DND-41 (cell line): ENCODE measurements around the gene CCL13.

Experiments
- EZH2 ChIP-seq: IDR thresholded peaks from 3 replicates; pipeline ENCODE4 v1.6.1; 2012; ENCODE audit warnings: borderline replicate concordance, low read depth, mild to moderate bottlenecking, moderate library complexity, low read length, inconsistent platforms; ENCODE audit not compliant: severe bottlenecking
- TF ChIP-seq, protein P1 (sequence below): IDR thresholded peaks from 2 replicates; pipeline ENCODE4 v1.5.1; 2012; ENCODE audit warnings: borderline replicate concordance, low read length, moderate library complexity, mild to moderate bottlenecking; ENCODE audit not compliant: poor library complexity, severe bottlenecking; ENCODE audit errors: extremely low read depth

DNA sequence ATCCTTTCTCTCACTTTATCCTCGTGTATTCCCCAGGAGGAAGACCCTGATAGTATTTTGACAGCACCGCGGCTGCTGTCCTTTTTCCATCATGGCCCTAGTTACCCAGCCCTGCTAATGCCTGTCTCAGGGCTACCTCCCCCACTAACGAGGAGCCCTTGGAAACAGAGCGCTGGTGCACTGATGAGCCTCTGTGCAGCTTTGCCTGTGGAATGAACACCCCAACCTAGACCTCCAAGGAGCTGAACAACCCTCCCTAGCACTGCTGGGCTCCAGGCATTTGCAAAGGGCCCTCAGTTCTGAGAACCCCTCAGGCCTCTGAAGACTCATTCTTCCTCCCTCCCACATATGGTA lies 30.0 kb downstream of the CCL13 start:
- TF ChIP-seq, protein P1, sequence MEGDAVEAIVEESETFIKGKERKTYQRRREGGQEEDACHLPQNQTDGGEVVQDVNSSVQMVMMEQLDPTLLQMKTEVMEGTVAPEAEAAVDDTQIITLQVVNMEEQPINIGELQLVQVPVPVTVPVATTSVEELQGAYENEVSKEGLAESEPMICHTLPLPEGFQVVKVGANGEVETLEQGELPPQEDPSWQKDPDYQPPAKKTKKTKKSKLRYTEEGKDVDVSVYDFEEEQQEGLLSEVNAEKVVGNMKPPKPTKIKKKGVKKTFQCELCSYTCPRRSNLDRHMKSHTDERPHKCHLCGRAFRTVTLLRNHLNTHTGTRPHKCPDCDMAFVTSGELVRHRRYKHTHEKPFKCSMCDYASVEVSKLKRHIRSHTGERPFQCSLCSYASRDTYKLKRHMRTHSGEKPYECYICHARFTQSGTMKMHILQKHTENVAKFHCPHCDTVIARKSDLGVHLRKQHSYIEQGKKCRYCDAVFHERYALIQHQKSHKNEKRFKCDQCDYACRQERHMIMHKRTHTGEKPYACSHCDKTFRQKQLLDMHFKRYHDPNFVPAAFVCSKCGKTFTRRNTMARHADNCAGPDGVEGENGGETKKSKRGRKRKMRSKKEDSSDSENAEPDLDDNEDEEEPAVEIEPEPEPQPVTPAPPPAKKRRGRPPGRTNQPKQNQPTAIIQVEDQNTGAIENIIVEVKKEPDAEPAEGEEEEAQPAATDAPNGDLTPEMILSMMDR = no peak
- no peak for TF ChIP-seq EZH2
